Smooth muscle cell of the brain vasculature (primary cell): ENCODE data around the gene CILP2.

Experiments
- DNase-seq: peaks from one replicate; pipeline ENCODE4 v3.0.0-alpha.2; 2012; ENCODE audit warnings: low read depth, low spot score

CILP2 gene

DNA sequence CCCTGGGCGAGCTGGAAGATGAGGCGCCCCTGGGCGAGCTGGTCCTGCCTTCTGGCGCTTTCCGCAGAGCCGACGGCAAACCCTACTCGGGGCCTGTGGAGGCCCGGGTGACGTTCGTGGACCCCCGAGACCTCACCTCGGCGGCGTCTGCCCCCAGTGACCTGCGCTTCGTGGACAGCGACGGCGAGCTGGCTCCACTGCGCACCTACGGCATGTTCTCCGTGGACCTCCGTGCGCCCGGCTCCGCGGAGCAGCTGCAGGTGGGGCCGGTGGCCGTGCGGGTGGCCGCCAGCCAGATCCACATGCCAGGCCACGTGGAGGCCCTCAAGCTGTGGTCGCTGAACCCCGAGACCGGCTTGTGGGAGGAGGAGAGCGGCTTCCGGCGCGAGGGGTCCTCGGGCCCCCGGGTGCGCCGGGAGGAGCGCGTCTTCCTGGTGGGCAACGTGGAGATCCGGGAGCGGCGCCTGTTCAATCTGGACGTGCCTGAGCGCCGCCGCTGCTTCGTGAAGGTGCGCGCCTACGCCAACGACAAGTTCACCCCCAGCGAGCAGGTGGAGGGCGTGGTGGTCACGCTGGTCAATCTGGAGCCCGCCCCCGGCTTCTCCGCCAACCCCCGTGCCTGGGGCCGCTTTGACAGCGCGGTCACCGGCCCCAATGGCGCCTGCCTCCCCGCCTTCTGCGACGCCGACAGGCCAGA, 6.3 kb downstream of the CILP2 start:
- DNase-seq = no peak

DNA sequence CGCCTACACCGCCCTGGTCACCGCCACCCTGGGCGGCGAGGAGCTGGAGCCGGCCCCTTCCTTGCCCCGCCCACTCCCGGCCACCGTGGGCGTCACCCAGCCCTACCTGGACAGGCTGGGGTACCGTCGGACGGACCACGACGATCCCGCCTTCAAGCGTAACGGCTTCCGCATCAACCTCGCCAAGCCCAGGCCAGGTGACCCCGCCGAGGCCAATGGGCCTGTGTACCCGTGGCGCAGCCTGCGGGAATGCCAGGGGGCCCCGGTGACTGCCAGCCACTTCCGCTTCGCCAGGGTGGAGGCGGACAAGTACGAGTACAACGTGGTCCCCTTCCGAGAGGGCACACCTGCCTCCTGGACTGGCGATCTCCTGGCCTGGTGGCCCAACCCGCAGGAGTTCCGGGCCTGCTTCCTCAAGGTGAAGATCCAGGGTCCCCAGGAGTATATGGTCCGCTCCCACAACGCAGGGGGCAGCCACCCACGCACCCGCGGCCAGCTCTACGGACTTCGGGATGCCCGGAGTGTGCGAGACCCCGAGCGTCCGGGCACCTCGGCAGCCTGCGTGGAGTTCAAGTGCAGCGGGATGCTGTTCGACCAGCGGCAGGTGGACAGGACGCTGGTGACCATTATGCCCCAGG, 7.0 kb downstream of the CILP2 start:
- no peak for DNase-seq

DNA sequence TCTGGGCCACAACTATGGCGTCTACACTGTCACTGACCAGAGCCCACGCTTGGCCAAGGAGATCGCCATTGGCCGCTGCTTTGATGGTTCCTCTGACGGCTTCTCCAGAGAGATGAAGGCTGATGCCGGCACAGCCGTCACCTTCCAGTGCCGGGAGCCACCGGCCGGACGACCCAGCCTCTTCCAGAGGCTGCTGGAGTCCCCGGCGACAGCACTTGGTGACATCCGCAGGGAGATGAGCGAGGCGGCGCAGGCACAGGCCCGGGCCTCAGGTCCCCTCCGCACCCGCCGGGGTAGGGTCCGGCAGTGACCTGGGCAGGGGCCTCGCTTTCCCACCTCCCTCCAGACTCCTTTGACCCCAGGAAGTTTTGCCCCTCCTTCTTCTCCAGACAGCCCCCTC, 7.6 kb downstream of the CILP2 start:
- DNase-seq = no peak

- no peak for DNase-seq
These were observed 8.7 kb downstream of the CILP2 start for GRCh38 chr19:19546751-19547162.

DNA sequence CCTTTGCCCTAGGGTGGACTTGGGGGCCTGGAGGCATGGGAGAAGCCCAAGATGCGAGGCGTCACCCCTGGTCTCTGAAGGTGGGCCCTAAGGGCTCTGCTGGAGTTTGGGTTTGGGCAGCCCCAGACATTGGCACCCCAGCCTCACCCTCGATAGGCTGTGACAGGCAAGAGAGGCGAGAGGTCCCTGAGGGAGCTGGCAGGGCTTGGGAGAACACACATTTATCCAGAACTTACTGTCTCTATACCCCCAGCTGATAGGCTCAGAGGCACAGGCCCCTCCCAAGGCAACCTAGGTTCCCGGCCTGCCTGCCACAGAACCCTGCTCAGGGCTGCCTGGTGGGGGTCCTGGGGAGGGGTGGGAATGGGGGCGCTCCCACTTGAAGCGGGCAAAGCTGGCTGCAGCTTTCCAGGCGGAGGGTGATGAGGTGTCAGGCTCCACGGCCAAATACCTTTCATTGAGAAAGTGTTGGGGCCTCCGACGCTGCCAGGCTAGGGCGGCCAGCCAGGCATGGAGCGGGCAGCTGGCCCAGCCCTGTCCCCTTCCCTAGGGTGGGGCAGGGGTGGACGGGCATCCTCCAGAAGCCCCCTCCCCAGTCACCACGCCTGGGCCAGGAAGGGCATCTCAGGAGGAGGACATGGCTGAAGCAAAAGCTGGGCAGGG, 9.7 kb downstream of the CILP2 start:
- DNase-seq = no peak

GRCh38 chr19:19548915-19549759, 11.1 kb downstream of the CILP2 start:
- DNase-seq = no peak

- no peak for DNase-seq
These were observed 11.9 kb downstream of the CILP2 start for GRCh38 chr19:19549804-19550464.

- no peak for DNase-seq
These were observed 12.4 kb downstream of the CILP2 start for GRCh38 chr19:19550485-19550929.

GRCh38 chr19:19550972-19551852, 13.1 kb downstream of the CILP2 start:
- DNase-seq = no peak

- DNase-seq = no peak
These were observed 13.8 kb downstream of the CILP2 start for GRCh38 chr19:19551853-19552192.

DNA sequence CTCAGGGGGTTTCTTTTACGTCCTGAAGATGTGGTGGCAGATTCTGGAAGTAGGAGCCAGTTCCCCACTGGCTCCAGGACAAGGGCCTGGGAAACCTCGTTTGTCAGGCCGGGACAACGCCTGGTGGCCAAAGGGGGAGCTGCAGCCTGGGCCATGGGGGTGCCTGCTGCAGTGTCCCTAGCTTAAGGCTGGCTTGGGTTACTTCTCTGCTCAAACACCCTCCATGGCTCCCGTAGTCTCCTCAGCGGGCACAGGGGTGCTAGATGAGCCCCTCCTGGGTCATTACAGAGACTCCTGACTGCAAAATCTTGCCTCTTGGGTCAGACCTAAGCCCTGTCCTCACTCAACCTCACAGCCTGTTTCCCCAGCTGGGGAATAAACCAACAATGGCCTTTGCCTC, 14.7 kb downstream of the CILP2 start:
- DNase-seq = no peak

- no peak for DNase-seq
These were observed 15.6 kb downstream of the CILP2 start for GRCh38 chr19:19553670-19554069.

GRCh38 chr19:19554074-19555023, 16.3 kb downstream of the CILP2 start:
- no peak for DNase-seq

DNA sequence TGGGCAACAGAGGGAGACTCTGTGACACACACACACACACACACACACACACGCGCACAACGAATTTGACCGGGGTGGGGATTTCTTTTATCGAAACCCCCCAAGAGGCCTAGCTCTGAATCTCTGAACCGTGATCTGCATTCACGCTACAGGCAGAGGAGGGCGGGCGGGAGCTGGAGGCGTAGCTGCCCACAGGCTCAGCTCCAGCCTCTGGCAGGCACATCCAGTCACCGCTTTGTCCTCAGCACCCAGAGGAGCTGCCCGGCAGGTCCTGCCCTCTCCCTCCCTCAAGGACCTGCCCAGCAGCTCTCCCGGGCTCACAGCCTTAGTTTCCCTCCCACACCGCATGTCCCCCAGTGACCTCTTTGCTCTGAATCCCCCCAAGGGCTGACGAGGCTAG, 20.0 kb downstream of the CILP2 start:
- DNase-seq = no peak

- no peak for DNase-seq
These were observed 20.6 kb downstream of the CILP2 start for GRCh38 chr19:19558636-19559035.

DNA sequence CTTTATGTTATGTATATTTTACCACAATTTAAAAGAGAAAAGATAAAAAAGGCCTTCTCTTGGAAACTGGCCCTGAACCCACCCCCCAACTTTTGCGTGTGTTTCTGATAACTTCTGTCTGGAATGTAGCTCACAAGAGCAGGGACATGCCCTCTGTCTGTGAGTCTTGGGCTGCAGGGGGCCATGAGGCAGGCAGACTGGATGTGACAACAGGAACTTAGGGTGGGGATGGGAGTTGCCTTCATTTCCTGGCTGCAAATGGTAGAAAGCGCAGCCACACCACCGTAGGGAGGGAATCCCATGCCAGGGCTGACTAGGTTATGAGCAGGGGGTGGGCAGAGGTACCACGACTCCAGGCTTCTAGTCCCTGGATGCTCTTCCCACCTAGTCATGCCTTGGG, 21.9 kb downstream of the CILP2 start:
- DNase-seq = no peak

- no peak for DNase-seq
These were observed 24.0 kb downstream of the CILP2 start for GRCh38 chr19:19561946-19562664.

DNA sequence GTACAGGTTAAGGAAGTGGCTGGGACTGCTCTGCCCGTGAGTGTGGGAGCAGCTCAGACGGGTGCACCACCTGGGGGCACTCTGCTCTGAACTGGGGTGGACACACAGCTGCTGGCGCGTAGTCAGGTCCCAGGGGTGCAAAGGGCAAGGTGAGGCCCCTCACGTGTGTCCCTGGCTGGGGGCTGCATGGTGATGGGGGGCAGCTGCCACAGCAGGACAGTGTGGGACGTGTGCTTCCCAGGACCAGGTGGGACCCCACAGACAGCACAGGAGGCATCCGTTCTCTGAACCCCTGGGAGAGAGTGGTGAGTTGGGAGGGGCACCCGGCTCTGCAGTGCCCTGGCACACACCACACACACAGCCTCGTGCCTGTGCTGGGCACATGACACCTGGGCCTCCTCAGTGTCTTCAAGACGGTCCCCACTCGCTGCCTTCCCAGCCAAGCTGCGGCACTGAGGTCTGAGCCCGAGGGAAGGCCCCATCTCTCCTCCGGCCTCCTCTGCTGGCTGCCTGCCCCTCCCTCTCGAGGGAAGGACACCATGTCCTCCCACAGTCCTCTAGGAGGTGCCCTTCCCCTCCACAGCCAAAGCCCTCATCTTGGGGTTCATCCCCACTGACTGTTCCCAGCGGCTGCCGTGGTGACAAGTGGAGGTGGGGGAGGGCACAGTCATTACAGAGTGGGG, 24.7 kb downstream of the CILP2 start:
- no peak for DNase-seq
